Activated CD8-positive, alpha-beta T cell treated with anti-CD3 and anti-CD28 coated beads for 36 hours (primary cell): Measurements from ENCODE around the gene STARD8. TPM values are rescaled to one million over a fixed set of nuclear protein-coding genes. Genes with fewer than 3 reads are reported as not detected.
A peak's percentile ranks its signal among the peaks of the same experiment; 100 is the strongest.
"Not testable (repeated sequence)": the region's sequence is repeated elsewhere in the genome, so short reads cannot be mapped to it uniquely, and the experiment has no call there.

Source experiments
- ATAC-seq: fragments of 200-7000 bp; cut with Tn5 transposase; one replicate; pipeline ENCODE4 v1.10.0; 2021; ENCODE audit warnings: mild to moderate bottlenecking, moderate library complexity
- CTCF ChIA-PET: fragments of 350-600 bp; sonication (Branson Sonifier 250); formaldehyde crosslinking; loops from one replicate; lab custom pipeline; 2021; ENCODE audit warnings: antibody characterized with exemption; lab: Charles Lee
- POLR2A ChIA-PET: fragments of 350-600 bp; sonication (Branson Sonifier 250); formaldehyde crosslinking; loops from one replicate; lab custom pipeline; 2021; ENCODE audit warnings: antibody characterized with exemption; lab: Charles Lee
- DNase-seq: peaks from one replicate; pipeline ENCODE4 v3.0.0-alpha.2; 2020
- H3K27ac Mint-ChIP-seq: one replicate; pipeline ENCODE4 v1.8.0; 2021; ENCODE audit warnings: mild to moderate bottlenecking, mixed read lengths
- H3K27me3 Mint-ChIP-seq: one replicate; pipeline ENCODE4 v1.8.0; 2021; ENCODE audit warnings: mixed read lengths
- H3K36me3 Mint-ChIP-seq: one replicate; pipeline ENCODE4 v1.8.0; 2021; ENCODE audit warnings: low read depth, mixed read lengths
- H3K4me1 Mint-ChIP-seq: one replicate; pipeline ENCODE4 v1.8.0; 2021; ENCODE audit warnings: low read depth, mixed read lengths
- H3K4me3 Mint-ChIP-seq: one replicate; pipeline ENCODE4 v1.8.0; 2021; ENCODE audit warnings: mild to moderate bottlenecking, moderate library complexity, mixed read lengths
- H3K9me3 Mint-ChIP-seq: one replicate; pipeline ENCODE4 v1.8.0; 2021; ENCODE audit warnings: mixed read lengths
- CTCF ChIP-seq: fragments of 200-600 bp; IDR thresholded peaks from one replicate; pipeline ENCODE4 v1.8.0; 2022; ENCODE audit warnings: antibody characterized with exemption, mild to moderate bottlenecking
- intact Hi-C: fragments of 100-400 bp; cut with micrococcal nuclease; formaldehyde crosslinking; loops from one replicate; pipeline ENCODE4 v1.10.0; 2022
- total RNA-seq, 2 experiments: library from RNA; stranded (reverse); gene quantifications; one replicate each; pipeline ENCODE4 v1.2.3, GENCODE V29; 2021

The STARD8 gene
- total RNA-seq, 2 experiments from 2014 or later = 0.36 to 0.38 TPM

GRCh38 chrX:68650491-68650890 lies 3.0 kb downstream of the STARD8 start:
- POLR2A ChIA-PET = no interaction called here
- no peak for DNase-seq
- Mint-ChIP-seq H3K27me3 (peaks cover 2% of the 10 kb centered on the region), H3K4me1 (no peaks in the 10 kb centered on the region), H3K4me3 (no peak overlapping the region), H3K9me3 (no peaks in the 10 kb centered on the region), H3K36me3 (no peaks in the 10 kb centered on the region), H3K27ac (no peak overlapping the region)
- ATAC-seq = no peak
- CTCF ChIA-PET = no interaction called here
- no peak for TF ChIP-seq CTCF
- intact Hi-C loops = no loop called here

GRCh38 chrX:68651110-68651509 lies 3.6 kb downstream of the STARD8 start:
- TF ChIP-seq CTCF = no peak
- no peaks in the 10 kb centered on the region for H3K4me1 Mint-ChIP-seq
- no peak for ATAC-seq
- no peaks in the 10 kb centered on the region for H3K9me3 Mint-ChIP-seq
- DNase-seq = no peak
- CTCF ChIA-PET = no interaction called here
- no peak overlapping the region for H3K4me3 Mint-ChIP-seq
- intact Hi-C loops = no loop called here
- H3K27me3 Mint-ChIP-seq = peaks cover 2% of the 10 kb centered on the region
- H3K27ac Mint-ChIP-seq = no peak overlapping the region
- no peaks in the 10 kb centered on the region for H3K36me3 Mint-ChIP-seq
- POLR2A ChIA-PET = no interaction called here

DNA sequence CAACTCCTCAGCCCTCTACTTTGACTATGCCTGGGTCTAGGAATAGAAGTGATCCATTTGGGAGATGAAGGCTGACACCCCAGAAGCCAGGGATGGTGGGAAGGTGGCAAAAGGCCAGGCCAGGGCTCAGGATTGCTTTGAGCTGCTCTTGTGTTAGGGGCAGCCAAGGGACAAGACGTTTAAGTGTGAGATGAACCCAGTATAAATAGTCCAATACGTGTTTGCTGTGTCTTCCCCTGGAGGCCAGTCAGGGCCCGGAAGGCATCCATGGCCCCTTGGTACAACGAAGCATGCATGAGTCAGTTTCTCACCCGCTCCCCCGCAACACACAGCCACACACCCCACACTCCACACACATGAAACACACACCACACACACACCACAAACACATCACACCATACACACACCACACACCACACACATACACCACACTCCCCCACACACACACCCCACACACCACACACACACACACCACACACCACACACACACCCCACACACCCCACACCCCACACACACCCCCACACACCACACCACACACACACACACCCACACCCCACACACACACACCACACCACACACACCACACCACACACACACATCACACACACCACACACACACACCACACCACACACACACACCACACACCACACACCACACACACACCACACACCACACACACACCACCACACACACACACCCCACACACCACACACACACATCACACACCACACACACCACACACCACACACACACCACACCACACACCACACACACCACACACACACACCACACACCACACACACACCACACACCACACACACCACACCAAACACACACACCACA lies 5.1 kb downstream of the STARD8 start:
- H3K4me1 Mint-ChIP-seq = no peaks in the 10 kb centered on the region
- no peaks in the 10 kb centered on the region for H3K36me3 Mint-ChIP-seq
- H3K9me3 Mint-ChIP-seq = no peaks in the 10 kb centered on the region
- DNase-seq = peak; percentile 16
- H3K27me3 Mint-ChIP-seq = peaks cover 2% of the 10 kb centered on the region
- ATAC-seq = no peak
- intact Hi-C loops = no loop called here
- CTCF ChIA-PET = no interaction called here
- H3K27ac Mint-ChIP-seq = no peak overlapping the region
- POLR2A ChIA-PET = no interaction called here
- no peak for TF ChIP-seq CTCF
- no peak overlapping the region for H3K4me3 Mint-ChIP-seq

DNA sequence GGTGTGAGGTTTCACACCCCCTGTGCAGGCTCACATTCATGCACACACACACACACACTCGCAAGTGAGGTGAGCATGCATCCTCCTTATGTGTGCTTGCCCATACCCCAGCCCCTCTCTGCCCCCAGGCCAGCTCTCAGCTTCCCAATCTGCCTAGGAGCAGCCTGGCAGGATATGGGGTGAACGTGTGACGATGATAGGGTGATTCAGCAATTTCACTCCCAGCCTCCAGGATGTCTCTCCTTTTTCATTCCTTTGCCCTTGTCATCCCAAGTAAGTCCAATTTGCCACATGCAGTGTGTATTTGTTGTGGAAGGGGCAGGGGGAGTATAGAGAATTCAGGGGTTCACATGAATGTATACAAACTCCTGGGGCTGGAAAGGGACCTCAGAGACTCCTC lies 7.2 kb downstream of the STARD8 start:
- H3K27me3 Mint-ChIP-seq = no peaks in the 10 kb centered on the region
- CTCF ChIA-PET = no interaction called here
- no peak for ATAC-seq

DNA sequence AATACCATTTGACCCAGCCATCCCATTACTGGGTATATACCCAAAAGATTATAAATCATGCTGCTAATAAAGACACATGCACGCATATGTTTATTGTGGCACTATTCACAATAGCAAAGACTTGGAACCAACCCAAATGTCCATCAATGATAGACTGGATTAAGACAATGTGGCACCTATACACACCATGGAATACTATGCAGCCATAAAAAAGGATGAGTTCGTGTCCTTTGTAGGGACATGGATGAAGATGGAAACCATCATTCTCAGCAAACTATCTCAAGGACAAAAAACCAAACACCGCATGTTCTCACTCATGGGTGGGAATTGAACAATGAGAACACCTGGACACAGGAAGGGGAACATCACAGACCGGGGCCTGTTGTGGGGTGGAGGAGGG lies 9.0 kb downstream of the STARD8 start:
- intact Hi-C loops, H3K4me3 Mint-ChIP-seq, H3K27me3 Mint-ChIP-seq, POLR2A ChIA-PET, CTCF ChIA-PET, H3K9me3 Mint-ChIP-seq, H3K4me1 Mint-ChIP-seq, DNase-seq, H3K36me3 Mint-ChIP-seq, H3K27ac Mint-ChIP-seq, ATAC-seq: not testable (repeated sequence)

More for the DNA sequence above, 7.2 kb downstream of the STARD8 start:
- POLR2A ChIA-PET = no interaction called here
- Mint-ChIP-seq H3K27ac (no peak overlapping the region), H3K36me3 (no peaks in the 10 kb centered on the region), H3K4me1 (no peaks in the 10 kb centered on the region), H3K4me3 (no peak overlapping the region), H3K9me3 (no peaks in the 10 kb centered on the region)
- intact Hi-C loops = no loop called here
- TF ChIP-seq CTCF = no peak
- DNase-seq = no peak
